ENCODE results near the gene TDRD10.

TDRD10 gene

DNA sequence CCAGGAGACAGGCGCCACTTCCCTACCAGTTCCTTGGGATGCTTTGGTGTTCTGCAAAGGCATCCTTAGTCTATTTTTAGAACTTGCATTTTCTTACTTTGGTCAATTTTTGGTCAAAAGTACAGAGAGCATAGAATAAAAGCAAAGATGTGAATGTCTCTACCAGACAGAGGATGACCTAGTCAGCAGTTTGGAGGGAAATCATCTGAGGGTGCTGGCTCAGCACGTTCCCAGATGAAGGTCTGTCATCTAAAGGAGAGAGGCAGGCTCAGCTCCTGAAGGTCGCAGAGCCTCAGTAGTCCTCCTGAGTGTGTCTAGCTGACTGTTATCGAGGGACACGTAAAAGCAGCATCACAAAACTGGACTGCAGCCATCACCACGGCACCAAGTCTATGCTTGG lies 80.9 kb downstream of the TDRD10 start:
- DNase-seq, result no peak

- no peak for DNase-seq
Observed at GRCh38 chr1:154583773-154584172, 81.8 kb downstream of the TDRD10 start.

DNA sequence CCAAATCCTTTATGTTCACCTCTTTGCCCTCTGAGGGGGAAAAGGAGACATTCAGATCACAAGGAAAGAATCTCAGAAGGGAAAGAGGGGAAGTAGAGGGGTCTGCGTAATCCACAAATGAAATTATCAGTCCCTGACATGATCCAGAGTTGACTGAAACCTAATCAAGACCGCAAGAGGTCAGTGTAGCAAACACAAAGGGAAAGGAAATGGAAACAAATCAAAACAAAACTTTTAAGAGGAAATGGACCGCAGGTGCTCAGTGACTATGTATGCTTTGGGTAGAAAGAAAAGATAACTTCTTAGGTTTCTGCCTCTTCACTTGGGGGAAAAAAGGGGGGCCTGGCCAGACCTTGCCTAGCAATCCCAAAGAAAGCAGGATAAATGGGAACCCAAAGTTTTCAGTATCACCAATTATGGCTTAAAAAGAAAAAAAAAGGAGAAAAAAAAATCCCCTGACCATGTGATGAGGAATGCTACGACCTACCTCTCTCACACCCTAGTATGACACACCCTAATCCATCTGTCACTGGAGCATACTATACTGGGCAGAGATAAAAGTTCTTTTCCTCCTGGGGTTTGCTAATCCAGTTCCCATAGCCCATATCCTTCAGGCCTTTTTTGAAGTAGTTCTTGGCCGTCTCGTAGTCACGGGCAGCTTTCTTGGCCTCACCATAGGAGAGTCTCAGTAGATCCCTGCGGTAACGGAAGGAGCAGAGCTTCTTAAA lies 82.4 kb downstream of the TDRD10 start:
- no peak for DNase-seq

DNA sequence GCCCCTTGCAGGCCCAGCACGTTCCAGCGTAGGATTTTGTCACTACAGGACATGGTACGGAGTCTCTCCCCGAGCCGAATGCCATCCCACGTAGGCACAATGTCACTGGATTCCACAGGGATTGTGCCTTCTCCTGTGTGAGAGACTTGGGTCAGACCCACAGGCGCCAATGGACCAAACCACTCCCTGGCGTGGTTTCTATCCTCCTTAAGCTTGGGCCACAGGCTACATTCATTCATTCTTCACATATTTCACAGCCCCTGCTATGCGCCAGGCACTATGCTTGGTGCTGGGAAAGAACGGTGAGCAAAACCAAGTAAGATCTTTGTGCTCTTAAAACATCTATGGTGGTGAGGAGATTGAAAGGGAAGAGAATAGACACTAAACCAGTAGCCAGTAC lies 84.2 kb downstream of the TDRD10 start:
- no peak for DNase-seq

DNA sequence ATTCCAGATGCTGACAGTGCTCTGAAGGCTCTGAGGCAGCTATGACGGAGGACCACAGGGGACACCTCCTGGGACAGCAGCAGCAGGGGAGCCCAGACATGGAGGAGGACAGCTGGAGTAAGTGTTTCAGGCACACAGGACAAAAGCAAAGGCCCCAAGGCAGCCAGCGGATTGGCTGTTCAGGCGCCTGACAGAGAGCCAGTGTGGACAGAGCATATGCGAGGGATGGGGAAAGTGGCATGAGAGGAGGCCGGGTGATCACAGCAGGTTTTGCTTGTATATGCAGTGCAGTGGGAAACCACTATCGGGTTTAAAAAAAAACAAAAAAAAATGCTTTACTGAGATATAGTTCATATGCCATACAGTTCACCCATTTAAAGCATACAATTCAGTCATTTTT lies 84.6 kb downstream of the TDRD10 start:
- DNase-seq, result no peak

DNA sequence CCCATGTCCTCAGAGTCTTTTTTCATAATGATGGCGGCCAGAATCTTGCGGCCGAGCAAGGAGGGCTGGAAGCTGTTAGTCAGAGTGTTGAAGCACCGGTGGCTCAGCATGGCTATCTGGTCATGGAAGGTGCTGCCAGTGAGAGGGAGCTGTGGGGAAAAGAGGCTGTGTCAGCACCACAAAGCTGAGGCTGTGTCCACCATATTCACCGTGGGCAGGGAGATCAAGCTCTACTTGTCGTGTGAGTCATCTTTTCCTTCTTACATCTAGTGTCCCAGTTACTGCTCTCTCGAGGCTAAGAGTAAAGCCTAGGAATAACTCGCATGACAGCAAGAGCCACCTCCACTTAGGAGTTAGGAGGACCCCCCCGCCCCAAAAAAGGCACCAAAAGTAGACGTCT lies 87.8 kb downstream of the TDRD10 start:
- DNase-seq, result no peak

DNA sequence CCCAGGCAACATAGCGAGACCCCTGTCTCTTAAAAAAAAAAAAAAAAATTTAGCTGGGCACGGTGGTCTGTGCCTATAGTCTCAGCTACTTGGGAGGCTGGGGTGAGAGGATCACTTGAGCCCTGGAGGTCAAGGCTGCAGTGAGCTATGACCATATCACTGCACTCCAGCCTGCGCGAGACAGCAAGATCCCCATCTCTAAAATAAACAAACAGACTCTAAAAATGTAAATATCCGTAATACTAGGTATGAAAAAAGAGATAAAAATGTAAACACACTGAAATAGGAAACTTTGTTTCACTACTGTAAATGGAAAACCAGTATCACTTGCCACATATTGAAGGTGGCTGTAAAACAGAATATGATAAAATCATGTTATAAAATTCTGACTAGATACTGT lies 88.7 kb downstream of the TDRD10 start:
- no peak for DNase-seq

GRCh38 chr1:154591206-154591605 lies 89.2 kb downstream of the TDRD10 start:
- no peak for DNase-seq

DNA sequence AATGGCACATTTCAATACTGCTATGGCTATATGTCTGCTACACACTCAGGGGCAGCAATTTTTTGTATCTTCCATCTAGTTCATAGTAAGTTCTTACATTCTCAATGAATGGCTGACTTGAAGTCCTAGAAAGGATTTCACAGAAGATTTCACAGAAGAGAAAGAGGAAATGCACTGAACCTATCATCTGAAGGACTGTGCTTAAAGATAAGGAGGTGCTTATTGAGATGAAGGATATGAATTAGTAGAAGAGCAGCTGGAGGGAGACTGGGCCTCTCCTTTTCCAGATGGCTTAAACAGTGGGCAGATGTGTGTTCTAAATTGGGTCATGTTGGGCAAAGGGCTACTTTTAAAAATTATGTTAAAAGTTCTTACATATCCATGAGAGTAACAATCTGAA lies 91.4 kb downstream of the TDRD10 start:
- DNase-seq, result no peak

DNA sequence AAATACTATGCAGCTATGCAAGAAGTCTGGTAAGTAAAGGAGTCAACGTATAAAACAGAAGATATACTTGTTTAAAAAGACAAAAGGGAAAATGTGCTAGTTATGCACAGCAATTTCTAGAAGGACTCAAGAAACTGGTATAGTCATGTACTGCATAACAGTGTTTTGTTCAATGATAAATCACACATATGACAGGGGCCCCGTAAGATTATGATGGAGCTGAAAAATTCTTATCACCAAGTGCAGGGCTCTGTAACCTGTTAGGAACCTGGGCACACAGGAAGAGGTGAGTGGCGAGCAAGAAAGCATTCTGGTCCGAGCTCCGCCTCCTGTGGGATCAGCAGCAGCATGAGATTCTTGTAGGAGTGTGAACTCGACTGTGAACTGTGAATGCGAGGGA lies 92.8 kb downstream of the TDRD10 start:
- DNase-seq, result no peak

- DNase-seq, result no peak
Observed at GRCh38 chr1:154595621-154596020, 93.6 kb downstream of the TDRD10 start.
